ENCODE measurements around the gene IGF2.

GRCh38 chr11:2096011-2096918 is 42.9 kb downstream of the IGF2 start:
- no peak for TF ChIP-seq NFYB (CRISPR knock-in tag; conservative IDR thresholded peaks at IDR 0.05; ENCODE audit: low read depth)
- TF ChIP-seq PRDM15 (CRISPR knock-in tag; IDR thresholded peaks at IDR 0.05) = no peak
- no peak for TF ChIP-seq STAT6 (CRISPR knock-in tag; conservative IDR thresholded peaks at IDR 0.05; ENCODE audit: low read depth)
- no peak for TF ChIP-seq CTCF (IDR thresholded peaks at IDR 0.05)
- TF ChIP-seq PRRX2 (CRISPR knock-in tag; IDR thresholded peaks at IDR 0.05) = no peak
- TF ChIP-seq ESRRA (CRISPR knock-in tag; IDR thresholded peaks at IDR 0.05; ENCODE audit: borderline replicate concordance) = no peak
- no peak for TF ChIP-seq ZNF138 (CRISPR knock-in tag; conservative IDR thresholded peaks at IDR 0.05)
- no peak for TF ChIP-seq PREB (CRISPR knock-in tag; IDR thresholded peaks at IDR 0.05; ENCODE audit: borderline replicate concordance)
- TF ChIP-seq CDX4 (CRISPR knock-in tag; IDR thresholded peaks at IDR 0.05; ENCODE audit: borderline replicate concordance) = no peak
- no peak for TF ChIP-seq MAX (CRISPR knock-in tag; IDR thresholded peaks at IDR 0.05)
- TF ChIP-seq NR3C1 (CRISPR knock-in tag; conservative IDR thresholded peaks at IDR 0.05; ENCODE audit: low read depth) = no peak
- no peak for TF ChIP-seq AFF4 (CRISPR knock-in tag; IDR thresholded peaks at IDR 0.05; ENCODE audit: borderline replicate concordance)
